GM13977 (cell line): Measurements from ENCODE around the gene CROCC2.

Source experiments
- DNase-seq: peaks from one replicate; pipeline ENCODE4 v3.0.0; 2012; ENCODE audit warnings: low spot score
- in situ Hi-C: fragments of 300-500 bp; cut with MboI; formaldehyde crosslinking; loops from one replicate; pipeline ENCODE4 v1.12.0; 2022; ENCODE audit warnings: low sequenced_read_pairs, low pct_unique_long_range_greater_than_20kb, mixed read lengths, inconsistent platforms; ENCODE audit not compliant: unreplicated experiment
- TF ChIP-seq, protein P1 (sequence below): IDR thresholded peaks from 2 replicates; pipeline ENCODE4 v1.5.1; 2012; ENCODE audit warnings: mild to moderate bottlenecking, control low read depth; ENCODE audit not compliant: insufficient read depth; ENCODE audit errors: extremely low read depth, missing control alignments

Gene CROCC2

DNA sequence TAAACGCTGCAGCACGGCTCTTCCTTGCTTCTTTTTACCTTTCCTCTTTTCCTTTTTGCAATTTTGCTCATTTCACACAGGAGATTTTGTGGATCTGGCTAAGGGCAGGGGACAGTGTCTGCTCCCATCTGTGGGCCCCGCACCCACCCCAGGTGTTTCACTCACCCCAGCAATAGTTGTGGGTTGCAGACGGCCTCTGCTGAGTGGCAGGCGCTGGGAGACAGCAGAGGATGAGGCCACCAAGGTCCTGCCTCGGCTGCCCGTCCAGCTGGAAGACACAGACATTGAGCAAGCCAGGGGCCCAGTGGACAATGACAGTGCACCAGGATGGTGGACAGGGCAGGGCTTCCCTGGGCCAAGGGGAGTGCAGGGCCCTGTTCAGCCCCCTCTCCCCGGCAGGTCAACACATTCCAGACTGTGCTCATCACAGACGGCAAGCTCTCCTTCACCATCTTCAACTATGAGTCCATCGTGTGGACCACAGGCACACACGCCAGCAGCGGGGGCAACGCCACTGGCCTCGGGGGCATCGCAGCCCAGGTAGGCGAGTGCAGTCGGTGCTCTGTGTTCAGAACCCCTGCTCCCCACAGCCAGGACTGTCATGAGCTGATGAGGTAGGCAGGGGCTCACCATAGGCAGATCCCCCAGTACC is 127.3 kb downstream of the CROCC2 start:
- in situ Hi-C loops: no loop called here
- no peak for DNase-seq
- TF ChIP-seq, protein P1, sequence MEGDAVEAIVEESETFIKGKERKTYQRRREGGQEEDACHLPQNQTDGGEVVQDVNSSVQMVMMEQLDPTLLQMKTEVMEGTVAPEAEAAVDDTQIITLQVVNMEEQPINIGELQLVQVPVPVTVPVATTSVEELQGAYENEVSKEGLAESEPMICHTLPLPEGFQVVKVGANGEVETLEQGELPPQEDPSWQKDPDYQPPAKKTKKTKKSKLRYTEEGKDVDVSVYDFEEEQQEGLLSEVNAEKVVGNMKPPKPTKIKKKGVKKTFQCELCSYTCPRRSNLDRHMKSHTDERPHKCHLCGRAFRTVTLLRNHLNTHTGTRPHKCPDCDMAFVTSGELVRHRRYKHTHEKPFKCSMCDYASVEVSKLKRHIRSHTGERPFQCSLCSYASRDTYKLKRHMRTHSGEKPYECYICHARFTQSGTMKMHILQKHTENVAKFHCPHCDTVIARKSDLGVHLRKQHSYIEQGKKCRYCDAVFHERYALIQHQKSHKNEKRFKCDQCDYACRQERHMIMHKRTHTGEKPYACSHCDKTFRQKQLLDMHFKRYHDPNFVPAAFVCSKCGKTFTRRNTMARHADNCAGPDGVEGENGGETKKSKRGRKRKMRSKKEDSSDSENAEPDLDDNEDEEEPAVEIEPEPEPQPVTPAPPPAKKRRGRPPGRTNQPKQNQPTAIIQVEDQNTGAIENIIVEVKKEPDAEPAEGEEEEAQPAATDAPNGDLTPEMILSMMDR: no peak

DNA sequence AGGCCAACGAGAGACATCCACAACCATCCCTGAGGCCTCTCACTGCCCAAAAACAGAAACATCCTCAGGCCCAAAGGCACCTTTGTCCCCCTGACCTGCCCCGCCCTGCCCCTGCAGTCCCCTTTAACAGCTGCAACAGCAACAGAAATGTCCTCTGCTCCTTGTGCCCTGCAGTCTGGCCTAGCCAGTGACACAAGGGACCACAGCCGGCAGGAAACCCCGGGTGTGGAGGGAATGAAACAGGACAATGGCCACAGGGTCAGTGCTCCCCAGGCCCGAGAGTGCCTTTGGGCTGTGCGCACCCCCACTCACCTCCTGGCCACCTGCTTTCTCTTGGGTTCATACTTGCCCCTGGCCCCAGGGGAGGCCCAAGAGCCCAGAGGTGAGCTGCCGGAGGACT is 127.9 kb downstream of the CROCC2 start:
- peak; percentile 20 for DNase-seq
- in situ Hi-C loops: no loop called here
- TF ChIP-seq, protein P1: no peak

DNA sequence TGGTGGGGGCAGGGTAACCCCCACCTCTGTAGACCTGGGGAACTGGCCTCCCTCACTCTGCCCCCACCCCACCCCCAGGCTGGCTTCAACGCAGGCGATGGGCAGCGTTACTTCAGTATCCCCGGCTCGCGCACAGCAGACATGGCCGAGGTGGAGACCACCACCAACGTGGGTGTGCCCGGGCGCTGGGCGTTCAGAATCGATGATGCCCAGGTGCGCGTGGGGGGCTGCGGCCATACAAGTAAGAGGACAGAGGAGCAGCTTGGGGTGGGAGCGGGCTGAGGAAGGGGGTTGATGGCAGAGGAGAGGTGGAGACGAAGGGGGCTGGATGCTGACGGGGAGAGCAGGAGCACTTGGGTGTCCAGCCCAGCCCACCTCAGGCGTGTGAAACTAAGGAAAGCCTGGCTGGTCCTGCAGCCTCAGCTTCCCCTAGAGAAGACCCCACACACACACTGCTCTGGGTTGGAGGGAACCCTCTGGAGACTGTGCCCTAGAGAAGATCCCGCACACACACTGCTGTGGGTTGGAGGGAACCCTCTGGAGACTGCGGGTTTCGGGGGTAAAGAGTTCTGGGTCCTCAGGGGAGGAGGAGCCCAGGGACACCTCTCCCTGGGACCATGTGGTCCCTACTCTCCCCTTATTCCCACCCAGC is 128.5 kb downstream of the CROCC2 start:
- in situ Hi-C loops: no loop called here
- TF ChIP-seq, protein P1: no peak
- DNase-seq: no peak

DNA sequence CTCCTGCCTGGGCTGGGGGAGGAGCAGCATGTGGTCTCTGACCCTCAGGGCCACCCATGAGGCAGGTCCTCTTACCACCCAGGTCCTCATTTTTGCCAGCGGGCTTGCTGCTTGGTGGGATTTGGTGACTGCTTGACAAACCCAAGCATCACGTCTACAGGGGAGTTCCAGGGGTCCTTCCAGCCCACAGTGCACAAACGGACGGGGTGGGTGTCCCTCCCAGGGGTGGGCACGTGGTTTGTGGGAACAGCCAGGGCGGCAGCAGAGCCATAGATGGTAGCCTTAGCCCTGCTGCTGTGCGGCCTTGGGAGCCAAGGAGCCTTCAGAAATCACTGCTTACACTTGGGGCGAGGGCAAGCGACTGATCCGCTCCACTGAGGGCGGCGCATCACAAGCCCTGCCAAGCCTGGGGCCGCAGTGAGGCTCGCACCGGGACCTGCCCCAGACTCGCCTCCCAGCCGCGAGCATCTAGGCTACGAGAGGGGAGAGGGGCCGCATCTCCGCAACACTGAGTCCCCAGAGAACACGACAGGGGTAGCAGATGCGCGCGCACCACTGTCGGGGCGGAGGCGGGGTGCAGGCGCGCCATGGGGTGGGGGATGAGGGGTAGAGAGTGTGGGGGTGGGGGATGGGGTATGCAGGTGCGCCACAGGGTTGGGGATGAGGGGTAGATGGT is 129.1 kb downstream of the CROCC2 start:
- TF ChIP-seq, protein P1: no peak
- in situ Hi-C loops: no loop called here
- DNase-seq: peak; percentile 60

DNA sequence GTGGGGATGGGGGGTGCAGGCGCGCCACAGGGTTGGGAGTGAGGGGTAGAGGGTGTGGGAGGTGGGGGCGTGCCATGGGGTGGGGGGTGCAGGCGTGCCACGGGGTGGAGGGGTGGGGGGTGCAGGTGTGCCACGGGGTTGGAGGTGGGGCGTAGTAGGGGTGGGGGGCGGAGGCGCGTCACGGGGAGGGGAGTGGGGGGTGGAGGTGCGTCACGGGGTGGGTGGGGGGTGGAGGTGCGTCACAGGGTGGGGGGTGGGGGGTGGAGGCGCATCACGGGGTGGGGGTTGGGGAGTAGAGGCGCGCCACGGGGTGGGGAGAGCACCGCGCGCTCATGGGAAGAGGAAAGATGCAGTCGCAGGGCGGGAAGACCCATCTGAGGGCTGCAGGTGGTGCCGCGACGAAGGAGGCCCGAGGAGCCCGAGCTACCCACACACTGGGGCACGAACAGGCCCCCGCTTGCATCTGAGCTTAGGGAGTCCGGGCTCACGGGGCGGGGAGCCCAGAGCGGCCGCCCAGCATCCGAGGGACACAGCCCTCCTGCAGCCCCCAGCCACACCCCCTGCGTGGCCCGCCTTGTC is 129.8 kb downstream of the CROCC2 start:
- in situ Hi-C loops: no loop called here
- TF ChIP-seq, protein P1: no peak
- DNase-seq: peak; percentile 69

DNA sequence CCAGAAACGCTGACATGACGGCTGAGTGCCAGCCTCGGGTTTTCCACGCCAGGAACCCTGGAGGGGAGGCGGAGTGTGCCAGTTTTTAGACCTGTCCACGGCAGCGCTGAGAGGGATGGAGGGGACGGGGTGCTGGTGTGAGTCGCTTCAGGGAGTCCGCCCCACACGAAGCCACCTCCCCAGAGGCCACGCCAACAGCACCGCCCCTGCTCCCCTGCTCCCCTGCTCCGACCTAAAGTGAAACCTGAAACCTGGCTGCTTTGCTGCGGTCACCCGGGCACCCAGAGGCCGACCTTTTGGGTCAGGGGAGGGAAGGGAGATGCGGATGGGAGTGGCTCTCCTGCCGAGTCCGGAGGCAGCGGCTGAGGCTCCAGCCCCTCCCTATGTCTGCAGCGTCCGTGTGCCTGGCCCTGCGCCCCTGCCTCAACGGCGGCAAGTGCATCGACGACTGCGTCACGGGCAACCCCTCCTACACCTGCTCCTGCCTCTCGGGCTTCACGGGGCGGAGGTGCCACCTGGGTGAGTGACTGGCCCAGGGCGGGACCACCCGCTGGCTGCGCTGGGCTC is 130.3 kb downstream of the CROCC2 start:
- TF ChIP-seq, protein P1: no peak
- in situ Hi-C loops: no loop called here
- DNase-seq: peak; percentile 89
